BLaER1 (cell line): Measurements from ENCODE around the gene GRB10.

Experiments used
- H3K27ac ChIP-seq: shearing (Covaris generic); formaldehyde crosslinking; 2 replicates; pipeline ENCODE4 v1.8.1; 2022
- H3K27me3 ChIP-seq: shearing (Covaris generic); formaldehyde crosslinking; 2 replicates; pipeline ENCODE4 v1.8.1; 2022
- H3K36me3 ChIP-seq: shearing (Covaris generic); formaldehyde crosslinking; 2 replicates; pipeline ENCODE4 v1.8.1; 2022
- H3K4me1 ChIP-seq: shearing (Covaris generic); formaldehyde crosslinking; 2 replicates; pipeline ENCODE4 v1.8.1; 2022
- H3K4me2 ChIP-seq: shearing (Covaris generic); formaldehyde crosslinking; 2 replicates; pipeline ENCODE4 v1.8.1; 2022
- H3K4me3 ChIP-seq: shearing (Covaris generic); formaldehyde crosslinking; 2 replicates; pipeline ENCODE4 v1.8.1; 2022
- H3K9ac ChIP-seq: shearing (Covaris generic); formaldehyde crosslinking; 2 replicates; pipeline ENCODE4 v1.8.1; 2022
- H3K9me3 ChIP-seq: shearing (Covaris generic); formaldehyde crosslinking; 2 replicates; pipeline ENCODE4 v1.8.1; 2022
- H4K20me1 ChIP-seq: shearing (Covaris generic); formaldehyde crosslinking; 2 replicates; pipeline ENCODE4 v1.8.1; 2022
- Cebpa-rat ChIP-seq: shearing (Covaris generic); IDR thresholded peaks from 2 replicates; pipeline ENCODE4 v1.8.1; 2022

GRB10 gene

GRCh38 chr7:50725774-50726173, 56.9 kb downstream of the GRB10 start:
- no peak overlapping the region for H3K9ac ChIP-seq
- no peaks in the 10 kb centered on the region for H3K27me3 ChIP-seq
- peaks cover 69% of the 10 kb centered on the region for H3K4me1 ChIP-seq
- H3K36me3 ChIP-seq = peaks cover 34% of the 10 kb centered on the region
- H3K9me3 ChIP-seq = no peaks in the 10 kb centered on the region
- H4K20me1 ChIP-seq = peaks cover 17% of the 10 kb centered on the region; the same call in 1 of the 2 replicates
- H3K27ac ChIP-seq = no peak overlapping the region
- H3K4me3 ChIP-seq = no peak overlapping the region
- peak overlapping the region; percentile 86 for H3K4me2 ChIP-seq
- no peak for TF ChIP-seq Cebpa-rat

DNA sequence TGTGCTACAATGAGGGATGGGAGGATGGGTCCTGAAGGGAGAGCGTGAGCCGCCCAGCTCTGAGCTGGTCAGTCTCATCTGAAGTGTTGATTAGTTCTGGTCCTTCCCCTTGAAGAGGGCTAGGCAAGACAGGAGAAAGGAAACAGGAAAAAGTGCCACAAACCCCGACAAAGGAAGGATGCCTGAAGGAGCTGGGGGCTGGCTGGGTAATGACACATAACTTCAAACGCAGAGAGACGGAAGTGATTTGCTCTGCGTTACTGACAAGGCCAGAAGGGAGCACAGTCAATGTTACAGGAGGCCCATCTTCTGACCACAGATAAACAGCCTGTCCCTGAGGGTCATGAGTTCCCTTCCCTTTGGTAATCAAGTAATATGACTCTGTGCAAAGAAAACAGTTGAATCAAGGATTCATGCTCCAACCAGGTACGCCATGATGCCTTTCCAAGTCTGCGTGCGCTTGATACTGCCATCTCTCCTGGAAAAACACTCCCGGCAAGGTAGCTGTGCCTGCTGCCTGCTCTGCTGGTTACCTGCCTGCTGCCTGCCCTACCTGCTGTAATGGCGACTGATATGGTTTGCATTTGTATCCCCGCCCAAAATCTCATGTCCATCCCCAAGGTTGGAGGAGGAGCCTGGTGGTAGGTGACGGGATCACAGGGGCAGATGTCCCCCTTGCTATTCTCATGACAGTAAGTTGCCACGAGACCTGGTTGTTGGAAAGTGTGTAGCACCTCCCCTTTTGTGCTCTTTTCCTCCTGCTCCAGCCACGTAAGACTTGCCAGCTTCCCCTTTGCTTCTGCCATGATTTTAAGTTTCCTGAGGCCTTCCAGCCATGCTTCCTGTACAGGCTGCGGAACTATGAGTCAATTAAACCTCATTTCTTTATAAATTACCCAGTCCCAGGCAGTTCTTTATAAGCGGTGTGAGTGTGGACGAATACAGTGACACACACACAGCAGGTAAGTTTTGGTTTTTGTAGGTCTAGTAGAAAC, 57.9 kb downstream of the GRB10 start:
- H3K9ac ChIP-seq = peak overlapping the region; percentile 2; the same call in 1 of the 2 replicates
- TF ChIP-seq Cebpa-rat = no peak
- no peaks in the 10 kb centered on the region for H3K9me3 ChIP-seq
- H3K27ac ChIP-seq = peak overlapping the region; percentile 50
- peak overlapping the region; percentile 38 for H3K4me3 ChIP-seq
- H3K4me1 ChIP-seq = peaks cover 64% of the 10 kb centered on the region
- peaks cover 10% of the 10 kb centered on the region; the same call in 1 of the 2 replicates for H4K20me1 ChIP-seq
- peak overlapping the region; percentile 86 for H3K4me2 ChIP-seq
- peaks cover 34% of the 10 kb centered on the region for H3K36me3 ChIP-seq
- no peaks in the 10 kb centered on the region for H3K27me3 ChIP-seq

- no peak for TF ChIP-seq Cebpa-rat
- Histone ChIP-seq H3K27me3 (no peaks in the 10 kb centered on the region), H4K20me1 (peaks cover 4% of the 10 kb centered on the region; the same call in 1 of the 2 replicates)
Measured at GRCh38 chr7:50723888-50724287, 58.8 kb downstream of the GRB10 start.

GRCh38 chr7:50723173-50723572, 59.5 kb downstream of the GRB10 start:
- H3K4me1 ChIP-seq = peaks cover 65% of the 10 kb centered on the region
- no peak overlapping the region for H3K4me3 ChIP-seq
- H3K9me3 ChIP-seq = no peaks in the 10 kb centered on the region
- no peak overlapping the region for H3K9ac ChIP-seq
- peaks cover 30% of the 10 kb centered on the region for H3K36me3 ChIP-seq
- no peaks in the 10 kb centered on the region for H3K27me3 ChIP-seq
- 0 out of 2 replicates have a peak overlapping the region, but pooled peaks have one; percentile 50 for H3K27ac ChIP-seq
- H3K4me2 ChIP-seq = peak overlapping the region; percentile 86
- TF ChIP-seq Cebpa-rat = no peak
- peaks cover 11% of the 10 kb centered on the region; the same call in 1 of the 2 replicates for H4K20me1 ChIP-seq

More at GRCh38 chr7:50723888-50724287, 58.8 kb downstream of the GRB10 start:
- Histone ChIP-seq H3K27ac (peak overlapping the region; percentile 50), H3K9me3 (no peaks in the 10 kb centered on the region), H3K4me2 (peak overlapping the region; percentile 86), H3K9ac (no peak overlapping the region; the same call in 1 of the 2 replicates), H3K36me3 (peaks cover 32% of the 10 kb centered on the region), H3K4me1 (peaks cover 63% of the 10 kb centered on the region), H3K4me3 (no peak overlapping the region)

DNA sequence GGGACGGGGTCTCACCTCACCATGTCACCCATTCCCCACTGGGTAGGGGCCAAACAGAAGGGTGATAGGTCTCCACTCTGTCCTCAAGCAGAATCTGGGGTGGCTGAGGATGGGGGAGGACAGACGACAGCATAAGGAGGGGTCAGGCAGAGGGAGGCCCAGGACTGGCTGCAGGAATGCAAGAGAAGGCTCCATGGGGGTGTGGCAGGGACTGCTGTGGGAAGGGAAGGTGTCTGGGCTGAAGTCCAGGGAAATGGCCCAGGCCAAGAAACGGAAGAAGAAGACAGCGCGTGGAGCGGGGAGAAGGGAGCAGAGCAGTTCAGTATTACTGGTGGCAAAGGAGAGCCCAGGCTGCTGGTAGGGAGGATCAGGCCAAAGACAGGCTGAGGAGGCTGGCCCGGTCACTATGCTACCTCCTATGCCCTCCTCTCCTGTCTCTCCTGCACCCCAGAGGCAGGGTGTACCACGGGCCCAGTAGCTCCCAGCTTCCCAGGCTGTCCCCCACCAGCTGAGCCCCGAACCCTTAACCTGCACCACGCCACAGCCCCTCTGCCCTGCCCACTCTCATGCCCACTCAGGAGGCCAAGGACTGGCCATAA, 60.9 kb downstream of the GRB10 start:
- H3K4me3 ChIP-seq = no peak overlapping the region
- H3K9ac ChIP-seq = no peak overlapping the region
- H3K4me2 ChIP-seq = no peak overlapping the region
- H3K36me3 ChIP-seq = peaks cover 32% of the 10 kb centered on the region
- H3K9me3 ChIP-seq = 0 out of 2 replicates have a peak, but pooled peaks cover 4% of the 10 kb centered on the region
- peaks cover 17% of the 10 kb centered on the region; the same call in 1 of the 2 replicates for H4K20me1 ChIP-seq
- peak overlapping the region; percentile 5; the same call in 1 of the 2 replicates for H3K27ac ChIP-seq
- TF ChIP-seq Cebpa-rat = no peak
- peaks cover 79% of the 10 kb centered on the region for H3K4me1 ChIP-seq
- H3K27me3 ChIP-seq = no peaks in the 10 kb centered on the region

- Histone ChIP-seq H4K20me1 (peaks cover 18% of the 10 kb centered on the region; the same call in 1 of the 2 replicates), H3K27me3 (no peaks in the 10 kb centered on the region), H3K4me3 (no peak overlapping the region), H3K4me1 (peaks cover 84% of the 10 kb centered on the region), H3K9ac (no peak overlapping the region), H3K4me2 (no peak overlapping the region), H3K36me3 (peaks cover 34% of the 10 kb centered on the region), H3K27ac (no peak overlapping the region), H3K9me3 (0 out of 2 replicates have a peak, but pooled peaks cover 4% of the 10 kb centered on the region)
- no peak for TF ChIP-seq Cebpa-rat
Measured at GRCh38 chr7:50721160-50721559, 61.5 kb downstream of the GRB10 start.

DNA sequence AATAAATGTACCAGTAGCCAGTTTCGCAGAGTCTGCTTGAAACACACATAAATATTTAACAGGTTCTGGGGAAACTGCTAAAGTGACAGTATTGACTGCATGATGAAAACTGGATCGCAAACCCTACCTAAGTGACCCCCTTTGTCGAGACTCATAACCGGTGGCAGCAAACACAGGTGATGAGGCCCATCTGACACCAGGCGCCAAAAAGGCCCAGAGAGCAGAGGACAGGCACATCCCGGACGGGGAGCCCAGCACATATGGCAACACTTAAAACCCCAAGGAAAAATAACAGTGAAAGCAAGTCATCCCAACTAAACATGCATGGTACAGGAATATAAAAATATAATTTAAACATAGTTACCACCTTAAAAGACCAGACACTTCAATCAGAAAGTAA, 62.4 kb downstream of the GRB10 start:
- Histone ChIP-seq H3K9ac (no peak overlapping the region), H3K27ac (no peak overlapping the region), H4K20me1 (peaks cover 22% of the 10 kb centered on the region; the same call in 1 of the 2 replicates)

DNA sequence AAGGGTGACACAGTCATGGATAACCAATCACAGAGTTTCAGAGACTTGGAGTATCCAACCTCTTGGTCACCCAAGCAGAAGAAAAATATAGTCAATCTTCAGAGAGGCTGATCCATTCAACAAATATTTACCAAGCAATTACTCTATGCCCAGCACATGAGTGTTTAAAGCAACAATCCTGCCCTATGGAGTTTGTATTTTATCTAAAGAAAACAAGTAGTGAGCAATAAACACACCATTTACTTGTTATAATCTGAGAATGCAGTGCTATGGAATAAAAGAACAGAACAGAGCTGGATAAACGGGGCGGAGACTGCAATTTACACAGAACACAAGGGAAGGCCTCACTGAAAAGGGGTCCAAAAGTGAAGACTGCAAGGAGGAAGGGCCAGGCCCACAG, 63.8 kb downstream of the GRB10 start:
- H3K4me1 ChIP-seq = peaks cover 84% of the 10 kb centered on the region
- H3K4me3 ChIP-seq = no peak overlapping the region
- no peaks in the 10 kb centered on the region for H3K27me3 ChIP-seq
- no peak overlapping the region for H3K4me2 ChIP-seq
- peaks cover 44% of the 10 kb centered on the region for H3K36me3 ChIP-seq
- no peak overlapping the region for H3K9ac ChIP-seq
- no peak overlapping the region for H3K27ac ChIP-seq
- H3K9me3 ChIP-seq = peaks cover 19% of the 10 kb centered on the region
- no peak for TF ChIP-seq Cebpa-rat
- H4K20me1 ChIP-seq = peaks cover 29% of the 10 kb centered on the region; the same call in 1 of the 2 replicates

More for the DNA sequence above, 62.4 kb downstream of the GRB10 start:
- Histone ChIP-seq H3K9me3 (peaks cover 10% of the 10 kb centered on the region), H3K4me2 (no peak overlapping the region), H3K36me3 (peaks cover 35% of the 10 kb centered on the region), H3K4me3 (no peak overlapping the region), H3K27me3 (no peaks in the 10 kb centered on the region), H3K4me1 (peaks cover 84% of the 10 kb centered on the region)
- no peak for TF ChIP-seq Cebpa-rat

- H3K4me2 ChIP-seq = 0 out of 2 replicates have a peak overlapping the region, but pooled peaks have one; percentile 45
- H3K4me3 ChIP-seq = no peak overlapping the region
- TF ChIP-seq Cebpa-rat = no peak
- peaks cover 84% of the 10 kb centered on the region for H3K4me1 ChIP-seq
- H3K9ac ChIP-seq = no peak overlapping the region
- no peaks in the 10 kb centered on the region for H3K27me3 ChIP-seq
- peaks cover 19% of the 10 kb centered on the region for H3K9me3 ChIP-seq
- H4K20me1 ChIP-seq = peaks cover 30% of the 10 kb centered on the region; the same call in 1 of the 2 replicates
- H3K36me3 ChIP-seq = peaks cover 44% of the 10 kb centered on the region
- 0 out of 2 replicates have a peak overlapping the region, but pooled peaks have one; percentile 7 for H3K27ac ChIP-seq
Measured at GRCh38 chr7:50718311-50718710, 64.4 kb downstream of the GRB10 start.
